ENCODE data around the gene FHAD1. TPM values are rescaled to one million over a fixed set of nuclear protein-coding genes. Genes with fewer than 3 reads are reported as not detected.

FHAD1 gene
- total and polyA plus RNA-seq, 9 of the 15 experiments (the other 6 are each of a cell fraction or from before 2014, with no cell fraction given), result 0.32 to 2.1 (median 1.5) TPM; not detected in 1

GRCh38 chr1:15328351-15329103 lies 81.5 kb downstream of the FHAD1 start (continued):
- TF ChIP-seq, protein P1, sequence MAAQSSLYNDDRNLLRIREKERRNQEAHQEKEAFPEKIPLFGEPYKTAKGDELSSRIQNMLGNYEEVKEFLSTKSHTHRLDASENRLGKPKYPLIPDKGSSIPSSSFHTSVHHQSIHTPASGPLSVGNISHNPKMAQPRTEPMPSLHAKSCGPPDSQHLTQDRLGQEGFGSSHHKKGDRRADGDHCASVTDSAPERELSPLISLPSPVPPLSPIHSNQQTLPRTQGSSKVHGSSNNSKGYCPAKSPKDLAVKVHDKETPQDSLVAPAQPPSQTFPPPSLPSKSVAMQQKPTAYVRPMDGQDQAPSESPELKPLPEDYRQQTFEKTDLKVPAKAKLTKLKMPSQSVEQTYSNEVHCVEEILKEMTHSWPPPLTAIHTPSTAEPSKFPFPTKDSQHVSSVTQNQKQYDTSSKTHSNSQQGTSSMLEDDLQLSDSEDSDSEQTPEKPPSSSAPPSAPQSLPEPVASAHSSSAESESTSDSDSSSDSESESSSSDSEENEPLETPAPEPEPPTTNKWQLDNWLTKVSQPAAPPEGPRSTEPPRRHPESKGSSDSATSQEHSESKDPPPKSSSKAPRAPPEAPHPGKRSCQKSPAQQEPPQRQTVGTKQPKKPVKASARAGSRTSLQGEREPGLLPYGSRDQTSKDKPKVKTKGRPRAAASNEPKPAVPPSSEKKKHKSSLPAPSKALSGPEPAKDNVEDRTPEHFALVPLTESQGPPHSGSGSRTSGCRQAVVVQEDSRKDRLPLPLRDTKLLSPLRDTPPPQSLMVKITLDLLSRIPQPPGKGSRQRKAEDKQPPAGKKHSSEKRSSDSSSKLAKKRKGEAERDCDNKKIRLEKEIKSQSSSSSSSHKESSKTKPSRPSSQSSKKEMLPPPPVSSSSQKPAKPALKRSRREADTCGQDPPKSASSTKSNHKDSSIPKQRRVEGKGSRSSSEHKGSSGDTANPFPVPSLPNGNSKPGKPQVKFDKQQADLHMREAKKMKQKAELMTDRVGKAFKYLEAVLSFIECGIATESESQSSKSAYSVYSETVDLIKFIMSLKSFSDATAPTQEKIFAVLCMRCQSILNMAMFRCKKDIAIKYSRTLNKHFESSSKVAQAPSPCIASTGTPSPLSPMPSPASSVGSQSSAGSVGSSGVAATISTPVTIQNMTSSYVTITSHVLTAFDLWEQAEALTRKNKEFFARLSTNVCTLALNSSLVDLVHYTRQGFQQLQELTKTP (IDR thresholded peaks at IDR 0.05; ENCODE audit: low read depth in 1 of 2, partially characterized antibody in 2 of 2), result no peak
- TF ChIP-seq RFX1 (IDR thresholded peaks at IDR 0.05) (no peak), POLR2AphosphoS5 (IDR thresholded peaks at IDR 0.05; ENCODE audit: control insufficient read depth, insufficient read depth, low read depth, low read length) (no peak), MEF2A (IDR thresholded peaks at IDR 0.05; ENCODE audit: control insufficient read depth, low read depth, low read length) (no peak), SMARCB1 (IDR thresholded peaks at IDR 0.05; ENCODE audit: insufficient read length, low read depth) (no peak), OTX1 (CRISPR knock-in tag; IDR thresholded peaks at IDR 0.05) (no peak), RBM25 (IDR thresholded peaks at IDR 0.05; ENCODE audit: low read depth, low read length, severe bottlenecking) (no peak), SIN3B (IDR thresholded peaks at IDR 0.05; ENCODE audit: low read depth) (no peak), CBX3 (IDR thresholded peaks at IDR 0.05; ENCODE audit: borderline replicate concordance in 1 of 2, low read length in 2 of 2) (no peak), NCOA2 (IDR thresholded peaks at IDR 0.05; ENCODE audit: partially characterized antibody in 2 of 2) (no peak), TEAD4 (IDR thresholded peaks at IDR 0.05; ENCODE audit: low read length) (peak; percentile 56; the same call in 1 of the 2 replicates), TEAD4 (CRISPR knock-in tag; IDR thresholded peaks at IDR 0.05; ENCODE audit: borderline replicate concordance) (no peak), HCFC1 (IDR thresholded peaks at IDR 0.05; ENCODE audit: low read depth, low read length) (no peak), SAFB2 (IDR thresholded peaks at IDR 0.05; ENCODE audit: borderline replicate concordance, low read depth, low read length, severe bottlenecking) (no peak), ZBTB33 (CRISPR knock-in tag; IDR thresholded peaks at IDR 0.05) (no peak), CEBPB (tag; IDR thresholded peaks at IDR 0.05) (no peak), RAD51 (IDR thresholded peaks at IDR 0.05; ENCODE audit: borderline replicate concordance, low read depth) (no peak), PURB (CRISPR knock-in tag; IDR thresholded peaks at IDR 0.05; ENCODE audit: low read depth) (no peak), ARID2 (IDR thresholded peaks at IDR 0.05) (no peak), MAFK (IDR thresholded peaks at IDR 0.05; ENCODE audit: low read length) (peak; percentile 59)
- TF ChIP-seq, protein P2, sequence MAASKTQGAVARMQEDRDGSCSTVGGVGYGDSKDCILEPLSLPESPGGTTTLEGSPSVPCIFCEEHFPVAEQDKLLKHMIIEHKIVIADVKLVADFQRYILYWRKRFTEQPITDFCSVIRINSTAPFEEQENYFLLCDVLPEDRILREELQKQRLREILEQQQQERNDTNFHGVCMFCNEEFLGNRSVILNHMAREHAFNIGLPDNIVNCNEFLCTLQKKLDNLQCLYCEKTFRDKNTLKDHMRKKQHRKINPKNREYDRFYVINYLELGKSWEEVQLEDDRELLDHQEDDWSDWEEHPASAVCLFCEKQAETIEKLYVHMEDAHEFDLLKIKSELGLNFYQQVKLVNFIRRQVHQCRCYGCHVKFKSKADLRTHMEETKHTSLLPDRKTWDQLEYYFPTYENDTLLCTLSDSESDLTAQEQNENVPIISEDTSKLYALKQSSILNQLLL (CRISPR knock-in tag; IDR thresholded peaks at IDR 0.05; ENCODE audit: borderline replicate concordance), result no peak

Data from K562 (cell line).